Stimulated activated CD4-positive, alpha-beta T cell treated with anti-CD3 and anti-CD28 coated beads, Interleukin-4, amount 100 ng/mL, for 48 hours (primary cell): ENCODE data around the gene BRMS1.
A peak's percentile ranks its signal among the peaks of the same experiment; 100 is the strongest.
"Not testable (repeated sequence)": the region's sequence is repeated elsewhere in the genome, so short reads cannot be mapped to it uniquely, and the experiment has no call there.

Source experiments
- DNase-seq, 2 donors: peaks; one replicate each; pipeline ENCODE4 v3.0.0-alpha.2; 2020; ENCODE audit warnings: low read depth in 2 of 2

Gene BRMS1

GRCh38 chr11:66363187-66363601 is 18.3 kb upstream of the BRMS1 start:
- DNase-seq = no peak

- DNase-seq = no peak
These were observed 17.7 kb upstream of the BRMS1 start for GRCh38 chr11:66362481-66363147.

- no peak for DNase-seq
These were observed 16.6 kb upstream of the BRMS1 start for GRCh38 chr11:66361502-66361941.

GRCh38 chr11:66360406-66361073 is 15.6 kb upstream of the BRMS1 start:
- DNase-seq = no peak

GRCh38 chr11:66359662-66360087 is 14.8 kb upstream of the BRMS1 start:
- DNase-seq = no peak

- not testable (repeated sequence) for DNase-seq
These were observed 5.8 kb upstream of the BRMS1 start for GRCh38 chr11:66350560-66351235.

GRCh38 chr11:66349084-66349386 is 4.1 kb upstream of the BRMS1 start:
- DNase-seq = no peak

- peak; percentile 80 to 81 for DNase-seq
These were observed 2.7 kb upstream of the BRMS1 start, which contains the start of gene B4GAT1 for GRCh38 chr11:66347425-66348276. TSS of gene B4GAT1 (minus strand) at chr11:66347629. CDS start at chr11:66347545, 84 bp downstream.

- DNase-seq = no peak
These were observed 1.8 kb upstream of the BRMS1 start for GRCh38 chr11:66346476-66347424.

GRCh38 chr11:66345316-66345649 is 379 bp upstream of the BRMS1 start:
- DNase-seq = no peak

- DNase-seq = no peak
These were observed 1.7 kb downstream of the BRMS1 start for GRCh38 chr11:66343176-66343575.

GRCh38 chr11:66341502-66342126 is 3.3 kb downstream of the BRMS1 start:
- DNase-seq = no peak

GRCh38 chr11:66340596-66341501 is 4.1 kb downstream of the BRMS1 start:
- no peak for DNase-seq

GRCh38 chr11:66339686-66340483 is 5.0 kb downstream of the BRMS1 start:
- DNase-seq = no peak

- DNase-seq = no peak
These were observed 5.7 kb downstream of the BRMS1 start for GRCh38 chr11:66339162-66339675.

- no peak for DNase-seq
These were observed 6.4 kb downstream of the BRMS1 start for GRCh38 chr11:66338276-66339161.
